ENCODE data around the gene KIR3DL3.

GRCh38 chr19:54739587-54740497 lies 15.6 kb downstream of the KIR3DL3 start:
- TF ChIP-seq CREB5 (CRISPR knock-in tag; IDR thresholded peaks at IDR 0.05; ENCODE audit: low read depth) (no peak), ZNF565 (CRISPR knock-in tag; conservative IDR thresholded peaks at IDR 0.05; ENCODE audit: low read depth) (no peak), ZFP30 (CRISPR knock-in tag; IDR thresholded peaks at IDR 0.05) (no peak), ZFP3 (CRISPR knock-in tag; IDR thresholded peaks at IDR 0.05) (no peak)
